GM18868 (cell line): ENCODE results near the gene POU2F3.

ENCODE experiments used
- ATAC-seq: cut with Tn5 transposase; IDR thresholded peaks from one replicate; pipeline ENCODE4 v1.9.1; 2021; ENCODE audit warnings: mild to moderate bottlenecking, moderate library complexity; ENCODE audit not compliant: unreplicated experiment

The POU2F3 gene

GRCh38 chr11:120310870-120311269, 70.9 kb downstream of the POU2F3 start:
- no peak for ATAC-seq

- ATAC-seq = no peak
Measured at GRCh38 chr11:120314861-120315260, 74.9 kb downstream of the POU2F3 start.

- ATAC-seq = no peak
Measured at GRCh38 chr11:120316880-120317688, 77.1 kb downstream of the POU2F3 start.

GRCh38 chr11:120317689-120318480, 77.9 kb downstream of the POU2F3 start:
- ATAC-seq = no peak

- ATAC-seq = no peak
Measured at GRCh38 chr11:120318906-120319305, 79.0 kb downstream of the POU2F3 start.

GRCh38 chr11:120324932-120325810, 85.2 kb downstream of the POU2F3 start, which contains the start of gene TLCD5:
TLCD5 (plus strand) TSS chr11:120325299; CDS start chr11:120327442, 2,143 bp downstream.
- peak; percentile 72 for ATAC-seq

- no peak for ATAC-seq
Measured at GRCh38 chr11:120326228-120326627, 86.3 kb downstream of the POU2F3 start.

- ATAC-seq = no peak
Measured at GRCh38 chr11:120326845-120327281, 86.9 kb downstream of the POU2F3 start.

GRCh38 chr11:120327311-120327710, 87.4 kb downstream of the POU2F3 start:
- ATAC-seq = no peak

- ATAC-seq = no peak
Measured at GRCh38 chr11:120329556-120329955, 89.6 kb downstream of the POU2F3 start.

GRCh38 chr11:120330045-120330444, 90.1 kb downstream of the POU2F3 start:
- ATAC-seq = no peak

- ATAC-seq = no peak
Measured at GRCh38 chr11:120331301-120331996, 91.5 kb downstream of the POU2F3 start.

- no peak for ATAC-seq
Measured at GRCh38 chr11:120332822-120333716, 93.1 kb downstream of the POU2F3 start.

GRCh38 chr11:120333801-120334200, 93.9 kb downstream of the POU2F3 start:
- ATAC-seq = no peak

GRCh38 chr11:120334332-120334731, 94.4 kb downstream of the POU2F3 start:
- ATAC-seq = no peak

GRCh38 chr11:120334894-120335462, 95.0 kb downstream of the POU2F3 start:
- no peak for ATAC-seq

- ATAC-seq = peak; percentile 23
Measured at GRCh38 chr11:120335556-120335907, 95.6 kb downstream of the POU2F3 start.

- peak; percentile 49 for ATAC-seq
Measured at GRCh38 chr11:120335908-120336640, 96.1 kb downstream of the POU2F3 start, which contains the start of gene ARHGEF12. ARHGEF12 (plus strand) TSS chr11:120336413; CDS start chr11:120337244, 831 bp downstream.
